ENCODE data around the gene GJA9. TPM values are rescaled to one million over a fixed set of nuclear protein-coding genes. Genes with fewer than 3 reads are reported as not detected.

Gene GJA9
- total and polyA plus RNA-seq, 2 experiments from 2014 or later: 0.21 TPM; not detected in 1

DNA sequence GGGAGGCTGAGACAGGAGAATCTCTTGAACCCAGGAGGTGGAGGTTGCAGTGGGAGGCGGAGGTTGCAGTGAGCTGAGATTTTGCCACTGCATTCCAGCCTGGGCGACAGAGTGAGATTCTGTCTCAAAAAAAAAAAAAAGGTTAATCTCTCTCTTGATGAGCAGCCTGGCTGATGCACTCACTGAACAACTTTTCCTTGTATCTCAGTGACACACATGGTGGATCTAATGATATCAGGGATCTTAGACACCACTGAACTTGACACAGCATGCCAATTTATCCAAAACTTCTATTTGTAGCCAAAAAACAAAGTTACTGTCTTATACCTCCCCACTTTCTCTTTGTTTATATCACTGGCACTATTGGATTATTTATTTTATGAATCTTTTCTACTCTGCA, 44.0 kb upstream of the GJA9 start (continued):
- no peak for TF ChIP-seq CTCF (conservative IDR thresholded peaks at IDR 0.05; ENCODE audit: low read depth in 2 of 2)
- TF ChIP-seq EZH2phosphoT487 (IDR thresholded peaks at IDR 0.05; ENCODE audit: unreplicated experiment): no peak
- TF ChIP-seq CREB1 (CRISPR knock-in tag; IDR thresholded peaks at IDR 0.05; ENCODE audit: low read depth): no peak
- no peak for TF ChIP-seq ZNF114 (CRISPR knock-in tag; IDR thresholded peaks at IDR 0.05)

- no peaks in the 10 kb centered on the region for H3K36me3 ChIP-seq (ENCODE audit: insufficient read depth)
- no peaks in the 10 kb centered on the region for H3K4me1 ChIP-seq (ENCODE audit: insufficient read depth)
- no peaks in the 10 kb centered on the region for H3K27me3 Mint-ChIP-seq (ENCODE audit: insufficient read depth, low read depth, poor library complexity)
- no peaks in the 10 kb centered on the region for H3K79me2 ChIP-seq (replicated peaks; ENCODE audit: insufficient read depth)
- no peak overlapping the region for H3K4me3 ChIP-seq
- peaks cover 5% of the 10 kb centered on the region; the same call in 2 of the 3 replicates for H3K4me1 Mint-ChIP-seq
- no peaks in the 10 kb centered on the region for H3K9me3 Mint-ChIP-seq
- H4K20me1 ChIP-seq (replicated peaks; ENCODE audit: insufficient read depth): no peaks in the 10 kb centered on the region
- H3K4me2 ChIP-seq: no peak overlapping the region
- no peaks in the 10 kb centered on the region for H3K36me3 Mint-ChIP-seq (ENCODE audit: low read depth)
- DNase-seq (ENCODE audit: low spot score) (no peak), ATAC-seq (no peak)
- H3K4me3 Mint-ChIP-seq: no peak overlapping the region
- no peaks in the 10 kb centered on the region for H3K9me2 ChIP-seq (ENCODE audit: insufficient read depth)
- no peaks in the 10 kb centered on the region for H3F3A ChIP-seq (replicated peaks; ENCODE audit: low read depth)
- H3K27ac ChIP-seq (ENCODE audit: low read depth): no peak overlapping the region
- H2AFZ ChIP-seq: no peak overlapping the region
- H3K27me3 ChIP-seq (ENCODE audit: insufficient read depth): no peaks in the 10 kb centered on the region
- H3K27ac Mint-ChIP-seq: no peak overlapping the region
- no peak for TF ChIP-seq CTCF (conservative IDR thresholded peaks at IDR 0.05; ENCODE audit: low read depth in 2 of 2)
- TF ChIP-seq CREB1 (CRISPR knock-in tag; IDR thresholded peaks at IDR 0.05; ENCODE audit: low read depth): no peak
- TF ChIP-seq POLR2AphosphoS5 (IDR thresholded peaks at IDR 0.05; ENCODE audit: low read depth): no peak
- no peak for TF ChIP-seq REST (IDR thresholded peaks at IDR 0.05; ENCODE audit: unreplicated experiment)
- TF ChIP-seq JUNB (IDR thresholded peaks at IDR 0.05; ENCODE audit: unreplicated experiment): no peak
- no peak for TF ChIP-seq EZH2phosphoT487 (IDR thresholded peaks at IDR 0.05; ENCODE audit: unreplicated experiment)
- TF ChIP-seq ZNF114 (CRISPR knock-in tag; IDR thresholded peaks at IDR 0.05): no peak
- TF ChIP-seq ZNF462 (CRISPR knock-in tag; IDR thresholded peaks at IDR 0.05): no peak
- no peak for TF ChIP-seq EZH2 (IDR thresholded peaks at IDR 0.05; ENCODE audit: low read depth, unreplicated experiment)
- no peak for TF ChIP-seq ZNF331 (CRISPR knock-in tag; IDR thresholded peaks at IDR 0.05; ENCODE audit: low read depth)
Observed at GRCh38 chr1:38923607-38924006, 42.2 kb upstream of the GJA9 start.
